ENCODE measurements around the gene SLC39A3.
A peak's percentile ranks its signal among the peaks of the same experiment; 100 is the strongest.

The SLC39A3 gene, protein sequence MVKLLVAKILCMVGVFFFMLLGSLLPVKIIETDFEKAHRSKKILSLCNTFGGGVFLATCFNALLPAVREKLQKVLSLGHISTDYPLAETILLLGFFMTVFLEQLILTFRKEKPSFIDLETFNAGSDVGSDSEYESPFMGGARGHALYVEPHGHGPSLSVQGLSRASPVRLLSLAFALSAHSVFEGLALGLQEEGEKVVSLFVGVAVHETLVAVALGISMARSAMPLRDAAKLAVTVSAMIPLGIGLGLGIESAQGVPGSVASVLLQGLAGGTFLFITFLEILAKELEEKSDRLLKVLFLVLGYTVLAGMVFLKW

DNA sequence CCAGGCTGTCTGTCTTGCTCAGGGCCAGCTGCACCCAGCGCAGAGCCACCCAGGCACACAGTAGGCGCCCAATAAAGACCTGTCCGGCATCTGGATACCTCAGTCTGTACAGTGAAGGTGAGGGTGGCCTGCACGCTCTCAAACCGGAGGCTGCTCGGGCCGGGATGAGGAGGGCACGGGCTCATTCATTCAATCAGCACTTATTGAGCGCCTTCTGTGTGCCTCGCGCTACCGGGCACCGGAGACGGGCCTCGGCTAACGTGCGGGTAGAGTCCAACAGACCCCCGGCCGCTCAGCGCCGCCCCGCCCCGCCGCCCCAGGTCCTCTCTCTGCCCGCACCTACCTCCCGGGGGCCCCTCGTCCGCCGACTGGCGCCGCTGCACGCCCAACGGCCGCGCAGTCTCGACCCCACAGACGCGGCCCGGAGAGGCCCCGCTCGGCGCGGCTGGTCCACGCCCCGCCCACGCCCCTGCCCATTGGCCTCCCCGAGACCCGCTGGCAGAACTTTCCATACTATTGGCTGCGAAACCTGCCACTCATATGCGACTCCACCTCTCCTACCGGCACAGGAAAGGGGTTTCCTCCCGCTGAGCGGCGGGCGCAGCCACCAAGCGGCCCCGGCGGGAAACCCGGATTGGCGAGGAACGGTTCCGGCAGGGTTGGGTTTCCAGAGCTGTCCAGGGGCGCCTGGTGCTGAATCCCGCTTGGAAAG lies at the start of gene SLC39A3:
Gene SLC39A3 (minus strand): TSS at position 416 of the 712 bp plus-strand sequence. CDS start 2,760 bp downstream, outside the sequence.
- peak; percentile 97 for DNase-seq (ENCODE audit: low spot score)

DNA sequence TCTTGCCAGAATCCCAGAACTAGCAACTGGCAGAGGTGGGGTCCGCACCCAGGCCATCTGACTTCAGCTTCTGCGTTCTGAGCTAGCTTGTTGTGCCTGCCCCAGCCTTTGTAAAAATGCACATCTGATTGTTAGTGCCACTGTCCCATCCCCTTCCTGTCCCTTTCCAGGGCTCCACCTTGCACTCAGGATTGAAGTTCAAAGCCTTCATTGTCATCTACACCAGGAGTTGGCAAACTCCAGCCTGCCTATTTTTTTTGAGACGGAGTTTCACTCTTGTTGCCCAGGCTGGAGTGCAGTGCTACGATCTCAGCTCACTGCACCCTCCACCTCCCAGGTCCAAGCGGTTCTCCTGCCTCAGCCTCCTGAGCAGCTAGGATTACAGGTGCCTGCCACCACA lies 48.4 kb upstream of the SLC39A3 start:
- no peak for DNase-seq (ENCODE audit: low spot score)

DNA sequence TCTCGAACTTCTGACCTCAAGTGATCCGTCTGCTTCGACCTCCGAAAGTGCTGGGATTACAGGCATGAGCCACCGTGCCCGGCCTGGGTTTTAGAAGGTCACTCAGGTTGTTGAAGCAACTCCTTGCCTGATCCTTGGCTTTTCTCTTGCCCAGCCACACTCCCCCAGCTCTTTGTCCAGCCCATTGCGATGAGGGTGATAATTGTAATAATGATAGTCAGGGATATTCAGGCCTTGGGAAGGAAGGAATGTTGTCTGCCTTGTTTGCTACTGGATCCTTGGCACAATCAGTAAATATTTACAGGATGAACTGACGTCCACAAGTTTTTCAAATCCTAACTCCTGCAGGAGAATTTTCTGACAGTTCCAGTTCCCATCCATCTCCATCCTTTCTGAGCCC lies 47.3 kb upstream of the SLC39A3 start:
- no peak for DNase-seq (ENCODE audit: low spot score)

DNA sequence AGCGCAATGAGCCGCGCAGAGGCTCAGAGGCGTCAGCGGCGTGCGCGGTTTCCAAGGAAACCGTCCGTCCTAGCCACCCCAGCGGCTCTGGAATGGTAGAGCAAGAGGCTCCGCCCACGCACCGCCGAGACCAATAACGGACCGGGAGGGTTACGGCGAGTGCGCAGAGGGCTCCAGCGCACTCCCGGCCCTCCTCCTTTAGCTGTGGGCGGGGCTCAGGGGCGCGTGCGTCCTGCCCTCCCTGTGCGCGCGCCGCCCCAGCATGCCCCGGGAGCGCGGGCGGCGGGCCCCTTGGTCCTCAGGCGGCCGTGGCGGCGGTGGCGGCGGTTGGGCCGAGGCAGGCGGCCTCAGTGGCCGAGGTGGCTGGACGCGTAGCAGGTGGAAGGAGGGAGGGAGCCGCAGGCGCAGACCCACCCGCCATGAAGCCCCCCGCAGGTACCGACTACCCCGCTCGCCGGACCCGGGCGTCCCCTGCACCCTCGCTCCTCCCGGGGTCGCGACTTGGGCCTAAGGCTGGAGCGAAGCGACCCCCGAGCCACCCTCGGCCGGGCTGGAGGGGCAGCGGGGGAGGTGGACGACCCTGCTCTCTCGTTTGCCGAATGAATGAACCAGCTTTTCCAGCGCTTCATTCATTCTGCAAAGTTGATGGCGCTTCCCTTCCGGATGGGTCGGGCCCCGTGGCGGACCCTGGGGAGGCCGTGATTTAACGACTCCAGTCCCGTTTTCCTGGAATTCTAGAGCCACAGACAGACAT lies 45.6 kb upstream of the SLC39A3 start, which contains the start of gene THOP1:
Gene THOP1 (plus strand): TSS at position 260 of the 754 bp plus-strand sequence. CDS start 160 bp downstream, at position 420.
- peak; percentile 99 for DNase-seq (ENCODE audit: low spot score)

DNA sequence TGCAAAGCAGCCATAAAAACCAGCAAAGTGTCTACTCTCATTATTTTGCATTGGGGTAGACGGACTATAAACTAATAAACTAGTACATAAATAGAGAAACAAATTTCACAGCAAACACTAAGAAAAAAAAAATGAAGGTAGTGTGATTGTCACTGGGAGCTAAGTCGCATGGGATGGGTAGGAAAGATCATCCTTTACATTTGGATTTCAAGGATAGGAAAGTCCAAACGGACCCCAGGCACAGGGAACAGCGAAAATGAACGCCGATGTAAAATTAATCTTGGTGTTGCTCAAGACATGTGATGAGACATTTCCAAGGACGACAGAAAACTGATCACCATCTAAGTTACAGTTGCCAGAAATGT lies 43.9 kb upstream of the SLC39A3 start:
- no peak for DNase-seq (ENCODE audit: low spot score)

DNA sequence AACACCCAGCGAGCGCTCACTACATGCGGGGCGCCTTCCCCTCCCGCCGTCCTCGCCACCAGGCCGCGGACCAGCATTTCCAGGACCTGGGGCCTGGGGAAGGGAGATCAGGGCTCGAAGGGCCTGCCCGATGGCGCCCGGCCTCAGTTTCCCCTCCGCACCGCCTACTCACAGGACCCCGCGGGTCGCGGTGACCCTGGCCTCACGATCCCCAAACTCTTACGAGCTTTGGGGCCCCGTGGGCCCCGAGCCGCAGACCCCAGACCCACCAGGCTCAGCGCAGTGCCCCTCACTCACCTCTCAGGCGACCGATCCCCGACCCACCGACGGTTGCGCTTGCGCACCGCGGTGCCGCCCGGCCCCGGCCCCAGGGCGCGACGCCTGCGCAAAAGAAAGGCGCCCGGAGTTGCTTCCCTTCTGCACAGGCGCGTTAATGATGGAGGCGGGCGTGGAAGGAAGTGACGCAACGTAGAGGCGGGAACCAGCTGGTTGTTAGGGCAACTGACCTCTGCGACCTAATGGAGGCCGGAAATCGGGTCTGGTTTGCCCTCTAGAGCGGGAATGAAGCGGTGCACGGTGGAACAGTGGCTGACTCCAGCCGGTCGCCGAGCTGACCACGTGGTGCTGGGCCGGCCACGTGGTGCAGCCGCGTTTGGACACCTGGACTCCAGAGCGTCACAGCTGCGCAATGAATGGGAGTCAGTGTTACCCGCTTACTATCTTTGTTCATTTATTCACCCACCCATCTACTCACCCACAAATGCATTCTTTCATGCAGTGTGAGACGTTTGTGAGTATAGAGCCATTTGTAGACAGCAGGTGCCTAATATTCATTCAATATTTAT lies 43.3 kb upstream of the SLC39A3 start, which contains the start of gene SGTA:
Gene SGTA (minus strand): TSS at position 338 of the 845 bp plus-strand sequence. CDS start 14,205 bp downstream, outside the sequence.
- DNase-seq (ENCODE audit: low spot score): peak; percentile 99

DNA sequence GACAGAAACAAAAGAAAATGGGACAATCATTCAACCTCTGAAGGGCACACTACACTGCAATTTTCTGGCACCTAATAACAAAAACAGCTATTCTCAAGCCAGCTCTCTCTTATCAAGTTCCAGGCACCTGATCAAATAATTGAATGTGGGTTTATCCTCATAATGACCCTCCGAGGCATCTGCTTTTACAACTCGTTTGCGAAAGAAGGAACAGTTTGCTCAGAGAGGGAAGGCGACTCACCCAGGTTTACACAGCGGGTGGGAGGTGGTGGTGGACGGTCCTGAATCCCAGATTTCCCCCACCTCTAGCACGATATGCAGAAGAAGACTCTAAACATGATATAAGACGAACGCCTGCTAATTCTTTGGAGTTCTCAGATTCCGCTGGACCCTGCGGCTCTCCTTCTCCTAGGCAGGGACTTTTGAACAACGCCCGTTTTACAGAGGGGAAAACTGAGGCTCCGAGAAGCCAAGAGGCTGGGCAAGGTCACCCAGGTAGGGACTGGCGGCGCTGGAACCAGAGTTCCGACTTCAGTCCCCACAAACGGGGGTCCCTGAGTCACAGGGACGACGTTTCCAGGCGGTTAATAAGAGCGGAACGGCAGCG lies 42.6 kb upstream of the SLC39A3 start:
- no peak for DNase-seq (ENCODE audit: low spot score)

DNA sequence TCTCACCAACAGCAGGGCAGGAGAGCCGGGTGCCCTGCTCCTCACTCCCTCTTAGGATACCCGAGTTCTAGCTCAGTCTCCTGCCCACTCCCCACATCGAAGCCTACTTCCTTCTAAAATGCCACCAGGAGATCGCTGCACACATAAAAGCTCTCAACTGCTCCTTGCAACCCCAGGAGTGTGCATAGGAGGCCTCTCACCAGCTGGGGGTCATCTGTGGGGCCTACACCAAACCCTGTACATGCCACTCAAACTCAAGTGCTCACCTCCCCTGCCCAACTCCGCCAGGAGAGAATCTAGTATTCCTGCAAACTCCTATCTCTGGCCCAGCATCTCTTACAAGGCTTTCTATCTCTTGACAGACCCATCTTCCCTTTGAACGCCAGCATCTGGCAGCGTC lies 40.5 kb upstream of the SLC39A3 start:
- no peak for DNase-seq (ENCODE audit: low spot score)

DNA sequence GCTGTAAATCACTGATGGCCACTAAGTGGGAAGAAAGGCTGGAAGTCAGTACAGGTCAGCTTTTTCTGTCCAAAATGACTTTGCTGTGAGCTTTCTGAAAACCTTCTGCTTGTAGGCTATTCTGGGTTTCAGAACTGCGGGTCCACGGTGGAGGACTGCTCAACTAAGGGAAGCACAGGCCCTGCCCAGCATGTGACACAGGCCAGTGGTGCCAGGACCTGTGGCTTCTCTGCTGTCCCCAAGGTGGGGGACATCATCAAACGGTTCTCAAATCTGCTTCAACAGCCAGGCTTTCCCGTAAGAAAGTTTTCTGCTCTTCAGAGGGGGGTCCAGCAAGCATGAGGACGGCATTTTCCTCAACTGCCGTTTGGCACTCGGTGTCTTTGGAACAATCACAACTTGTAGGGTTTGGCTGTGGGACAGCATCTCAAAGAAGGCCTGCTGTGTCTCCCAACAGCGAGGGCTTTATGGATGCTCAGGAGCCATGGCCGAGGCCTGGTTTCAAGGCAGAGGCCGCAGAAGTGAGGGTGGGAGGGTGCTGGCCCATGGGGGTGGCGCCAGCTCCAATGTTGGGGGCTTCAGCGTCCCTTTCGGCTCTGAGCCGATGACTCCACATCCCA lies 39.4 kb upstream of the SLC39A3 start:
- no peak for DNase-seq (ENCODE audit: low spot score)

DNA sequence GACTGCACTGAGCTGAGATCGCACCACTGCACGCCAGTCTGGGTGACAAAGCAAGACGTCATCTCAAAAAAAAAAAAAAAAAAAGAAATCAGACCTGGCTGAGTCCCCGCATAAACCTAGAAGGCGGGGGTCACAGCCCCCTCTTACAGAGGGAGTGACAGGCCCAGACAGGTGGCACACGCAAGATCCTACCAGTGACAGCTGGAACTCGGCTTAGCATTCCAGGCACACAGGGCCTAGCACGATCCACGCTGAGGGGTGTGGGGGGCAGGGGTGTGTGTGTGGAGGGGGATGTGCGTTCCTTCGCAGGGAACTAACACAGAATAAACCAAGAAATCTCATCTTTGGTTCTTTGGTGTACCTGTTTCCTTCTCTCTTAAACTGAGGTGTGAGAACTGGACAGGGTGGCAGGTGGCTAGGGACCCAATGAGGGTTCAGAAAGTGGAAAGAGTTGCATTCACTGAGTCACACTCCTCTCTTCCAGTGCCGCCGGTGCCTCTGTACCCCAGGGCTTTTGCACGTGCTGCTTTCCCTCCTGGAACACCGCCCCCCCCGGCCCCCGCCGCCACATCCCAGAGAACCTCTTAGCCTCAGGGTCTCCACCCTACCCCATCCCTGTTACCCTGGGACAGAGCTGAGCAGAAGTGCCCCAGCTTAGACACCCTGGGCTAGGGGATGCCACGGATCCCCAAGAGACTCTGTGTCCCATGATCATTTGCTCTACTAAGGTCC lies 38.3 kb upstream of the SLC39A3 start:
- no peak for DNase-seq (ENCODE audit: low spot score)

DNA sequence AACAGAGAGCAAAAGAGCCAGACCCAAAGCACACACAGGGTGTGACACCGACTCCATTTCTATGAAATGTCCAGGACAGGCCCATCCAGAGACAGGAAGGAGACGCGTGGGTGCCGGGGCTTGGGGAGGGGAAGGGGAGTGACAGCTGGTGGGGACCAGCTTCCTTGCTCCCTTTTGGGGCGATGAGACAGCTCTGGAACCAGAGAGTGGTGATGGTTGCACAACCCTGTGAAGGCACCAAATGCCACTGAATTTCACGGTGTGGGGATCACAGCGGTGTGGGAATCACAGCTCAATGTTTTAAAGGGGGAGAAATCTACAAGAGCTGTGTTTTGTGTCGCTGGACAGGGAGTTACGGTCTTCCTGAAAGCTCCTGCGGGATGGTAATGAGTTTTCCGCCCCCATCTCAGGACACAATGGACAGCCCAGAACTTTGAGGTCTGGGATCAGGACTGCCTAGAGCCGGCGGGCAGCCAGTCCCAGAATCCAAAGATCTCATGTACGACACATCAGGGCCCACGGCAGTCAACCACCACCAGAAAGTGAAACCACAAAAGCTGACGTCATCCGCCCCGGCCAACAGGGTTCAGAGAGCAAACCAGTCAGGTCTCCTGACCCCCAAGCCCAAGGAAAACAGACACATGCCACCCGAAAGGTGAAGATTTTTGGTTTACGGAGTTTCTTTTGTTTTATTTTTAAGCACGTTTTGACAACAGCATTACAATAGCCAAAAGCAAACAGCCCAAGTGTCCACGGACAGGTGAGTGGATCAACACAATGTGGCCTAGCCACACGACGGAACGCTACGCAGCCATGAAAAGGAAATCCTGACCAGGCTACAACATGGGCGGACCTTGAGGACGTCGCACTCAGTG lies 36.0 kb upstream of the SLC39A3 start:
- peak; percentile 64 for DNase-seq (ENCODE audit: low spot score)

DNA sequence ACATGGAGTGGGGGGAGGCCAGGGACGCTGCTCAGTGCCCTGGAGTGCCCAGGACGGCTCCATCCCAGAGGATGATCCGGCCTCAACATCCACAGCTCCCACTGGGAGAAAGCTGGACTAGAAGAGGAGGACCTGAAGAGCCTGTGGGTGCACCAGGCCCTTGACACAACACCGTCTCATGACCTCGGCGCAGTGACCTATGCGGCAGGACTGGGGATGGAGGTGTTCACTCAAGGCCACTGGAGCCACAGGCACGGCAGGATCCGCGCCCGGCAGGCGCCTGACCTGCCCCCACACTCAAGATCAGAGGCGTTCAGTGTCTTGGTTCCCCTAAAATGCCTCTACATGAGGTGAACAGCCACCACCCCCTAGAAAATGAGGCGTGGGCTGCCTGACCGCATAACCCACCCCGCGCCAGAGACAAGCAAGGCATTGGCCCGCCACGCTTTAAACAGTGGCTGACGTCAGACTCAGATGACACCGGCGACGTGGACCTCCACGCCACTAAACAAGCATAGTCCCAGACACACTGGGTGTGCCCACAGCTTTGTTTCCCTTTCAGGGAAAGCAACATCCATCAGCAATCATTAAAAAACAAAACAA lies 35.2 kb upstream of the SLC39A3 start:
- no peak for DNase-seq (ENCODE audit: low spot score)

DNA sequence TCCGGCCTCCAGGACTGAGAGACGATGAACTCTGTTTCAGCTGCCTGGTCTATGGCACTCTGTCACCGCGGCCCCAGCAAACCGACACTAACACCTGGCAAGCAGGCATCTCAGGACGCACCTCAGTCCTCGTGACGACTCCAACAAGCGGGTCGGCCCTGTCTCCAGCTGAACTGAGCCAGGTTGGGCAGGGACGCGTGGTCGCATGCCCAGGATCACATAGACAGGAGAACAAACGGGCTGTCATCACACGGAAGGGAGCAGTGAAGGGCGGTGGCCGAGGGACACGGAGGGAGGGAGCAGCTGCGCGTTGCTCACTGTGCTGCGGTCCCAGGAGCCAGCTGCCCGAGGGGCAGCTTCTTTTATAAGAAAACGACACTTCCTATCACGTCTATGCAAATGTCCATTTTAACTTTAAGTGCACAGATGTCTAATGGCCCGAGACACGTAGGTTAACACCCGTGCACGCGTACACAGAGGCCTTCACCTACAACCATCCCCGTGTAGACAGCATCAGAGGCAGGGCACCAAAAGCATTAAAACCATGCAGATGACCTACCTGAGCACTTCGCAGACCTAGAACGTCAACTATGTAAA lies 34.4 kb upstream of the SLC39A3 start:
- no peak for DNase-seq (ENCODE audit: low spot score)

DNA sequence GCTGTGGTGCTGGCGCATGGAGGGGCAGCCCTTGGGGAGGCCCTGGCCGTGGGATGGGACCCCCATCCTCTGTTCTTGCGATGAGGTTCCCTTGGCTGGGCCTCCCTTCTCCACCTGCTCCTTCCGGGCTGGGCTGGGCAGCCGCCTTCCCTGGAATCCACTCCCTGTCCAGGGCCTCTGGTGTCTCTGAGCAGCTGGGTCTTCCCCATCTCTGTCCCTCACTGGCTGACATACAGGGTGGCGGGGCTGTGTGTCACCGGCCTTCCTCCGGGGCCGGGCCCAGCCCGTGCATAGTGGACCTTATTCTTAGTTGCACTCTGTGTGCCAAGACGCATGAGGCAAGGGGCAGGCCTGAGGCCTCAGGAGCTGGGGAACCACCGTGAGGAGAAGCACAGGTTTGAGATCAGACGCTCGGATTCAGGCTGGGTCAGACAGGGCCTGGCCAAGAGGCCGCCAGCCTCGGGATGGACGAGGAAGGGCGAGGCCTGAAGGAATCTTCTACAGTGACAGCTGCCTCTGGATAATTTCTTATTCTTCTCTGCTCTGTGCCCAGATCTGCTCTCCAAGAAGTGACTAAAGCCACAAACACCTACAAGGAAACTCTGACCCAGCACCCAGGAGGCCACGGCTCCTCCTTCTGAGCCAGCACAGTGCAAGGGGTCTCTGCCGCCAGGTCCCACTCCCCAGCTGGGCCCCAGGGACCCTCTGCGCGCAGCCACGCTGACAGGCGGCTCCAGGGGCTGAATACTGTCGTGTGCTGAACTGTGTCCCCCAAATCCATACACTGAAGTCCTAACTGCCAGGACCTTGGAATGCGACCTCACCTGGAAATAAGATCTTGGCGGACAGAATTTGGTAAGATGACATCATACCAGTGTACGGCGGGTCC lies 32.2 kb upstream of the SLC39A3 start:
- no peak for DNase-seq (ENCODE audit: low spot score)

DNA sequence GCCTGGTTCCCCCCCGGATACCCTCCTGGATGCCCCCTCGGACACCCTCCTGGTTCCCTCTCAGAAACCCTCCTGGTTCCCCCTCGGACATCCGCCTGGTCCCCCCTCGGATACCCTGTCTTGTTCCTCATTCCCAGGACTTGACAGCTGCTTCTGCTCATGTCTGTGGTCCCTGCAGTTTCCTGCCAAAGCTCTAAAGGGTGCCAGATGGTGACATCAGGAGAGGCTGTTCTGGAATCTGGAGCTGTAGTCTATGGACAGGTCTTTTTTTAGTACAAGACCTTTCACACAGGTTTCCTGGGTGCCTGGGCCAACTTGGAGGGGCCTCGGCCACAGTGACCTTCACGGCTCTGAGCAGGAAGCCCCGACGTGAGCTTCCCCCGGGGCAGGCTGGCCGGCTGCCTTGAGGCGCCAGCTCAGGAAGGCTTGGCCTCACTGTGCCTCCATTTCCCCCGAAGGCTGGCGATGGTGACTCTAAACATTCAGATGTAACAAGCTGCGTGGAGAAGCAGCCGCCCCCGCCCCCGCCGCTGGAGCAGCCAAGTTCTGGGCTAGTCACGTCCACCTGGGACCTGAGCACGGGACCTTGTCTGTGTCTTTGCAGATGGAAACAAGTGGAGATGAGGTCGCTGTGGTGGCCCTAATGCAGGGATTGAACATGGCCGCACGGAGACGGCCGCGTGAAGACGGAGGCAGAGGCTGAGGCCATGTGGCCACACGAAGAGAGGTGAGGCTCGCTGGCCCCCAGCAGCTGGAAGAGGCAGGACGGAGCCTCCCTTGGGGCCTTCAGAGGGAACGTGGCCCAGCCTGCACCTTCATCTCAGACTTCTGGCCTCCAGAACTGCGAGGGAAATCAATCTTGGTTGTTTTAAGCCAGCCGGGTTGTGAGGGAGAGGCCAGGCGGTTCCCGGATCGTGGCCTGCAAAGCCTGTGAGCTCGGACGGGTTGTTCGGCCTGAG lies 30.5 kb upstream of the SLC39A3 start:
- DNase-seq (ENCODE audit: low spot score): no peak

DNA sequence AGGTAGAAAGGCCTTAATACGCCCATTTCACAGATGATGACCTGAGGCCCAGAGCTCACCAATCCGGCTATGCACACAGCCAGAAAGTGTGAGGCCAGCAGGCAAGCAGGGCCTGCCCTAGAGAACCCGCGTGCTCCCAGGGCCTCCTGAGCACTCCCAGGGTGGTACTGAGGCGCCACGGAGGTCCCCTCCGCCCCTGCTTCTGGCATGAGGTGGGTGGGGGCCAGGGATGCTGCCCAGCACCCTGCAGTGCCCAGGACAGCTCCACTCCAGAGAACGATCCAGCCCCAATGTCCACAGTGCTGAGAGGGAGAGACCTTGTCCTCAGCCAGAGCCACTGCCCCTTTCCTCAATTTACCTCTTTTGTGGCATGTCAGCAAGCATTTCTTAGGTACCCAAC lies 29.4 kb upstream of the SLC39A3 start:
- no peak for DNase-seq (ENCODE audit: low spot score)

All from kidney tubule cell (primary cell).